GM21360 (cell line): ENCODE data around the gene VPS13A.
A peak's percentile ranks its signal among the peaks of the same experiment; 100 is the strongest.
"Not testable (repeated sequence)": the region's sequence is repeated elsewhere in the genome, so short reads cannot be mapped to it uniquely, and the experiment has no call there.

Source experiments
- ATAC-seq: cut with Tn5 transposase; IDR thresholded peaks from one replicate; pipeline ENCODE4 v1.9.1; 2021; ENCODE audit warnings: mild to moderate bottlenecking, moderate library complexity; ENCODE audit not compliant: unreplicated experiment

The VPS13A gene

GRCh38 chr9:77291714-77292113 is 114.4 kb downstream of the VPS13A start:
- no peak for ATAC-seq

GRCh38 chr9:77293949-77294348 is 116.6 kb downstream of the VPS13A start:
- no peak for ATAC-seq

GRCh38 chr9:77304543-77304942 is 127.2 kb downstream of the VPS13A start:
- ATAC-seq, result peak; percentile 62

GRCh38 chr9:77305622-77306400 is 128.5 kb downstream of the VPS13A start:
- no peak for ATAC-seq

GRCh38 chr9:77307166-77307565 is 129.8 kb downstream of the VPS13A start:
- ATAC-seq, result no peak

- no peak for ATAC-seq
These were observed 138.7 kb downstream of the VPS13A start for GRCh38 chr9:77316058-77316457.

- no peak for ATAC-seq
These were observed 147.7 kb downstream of the VPS13A start for GRCh38 chr9:77325058-77325457.

GRCh38 chr9:77328102-77328501 is 150.8 kb downstream of the VPS13A start:
- no peak for ATAC-seq

- no peak for ATAC-seq
These were observed 192.7 kb downstream of the VPS13A start for GRCh38 chr9:77370064-77370463.

GRCh38 chr9:77374266-77374665 is 196.9 kb downstream of the VPS13A start:
- ATAC-seq, result no peak

- no peak for ATAC-seq
These were observed 198.7 kb downstream of the VPS13A start for GRCh38 chr9:77375956-77376532.

GRCh38 chr9:77384406-77384805 is 207.1 kb downstream of the VPS13A start:
- ATAC-seq, result no peak

- ATAC-seq, result no peak
These were observed 208.9 kb downstream of the VPS13A start for GRCh38 chr9:77386187-77386586.

- ATAC-seq, result no peak
These were observed 214.5 kb downstream of the VPS13A start for GRCh38 chr9:77391834-77392233.

- no peak for ATAC-seq
These were observed 215.0 kb downstream of the VPS13A start for GRCh38 chr9:77392328-77392727.

- not testable (repeated sequence) for ATAC-seq
These were observed 221.2 kb downstream of the VPS13A start for GRCh38 chr9:77398581-77398980.

GRCh38 chr9:77399964-77400363 is 222.6 kb downstream of the VPS13A start:
- no peak for ATAC-seq

GRCh38 chr9:77402286-77402685 is 225.0 kb downstream of the VPS13A start:
- no peak for ATAC-seq

- ATAC-seq, result no peak
These were observed 225.9 kb downstream of the VPS13A start for GRCh38 chr9:77403239-77403638.

GRCh38 chr9:77408521-77408920 is 231.2 kb downstream of the VPS13A start:
- not testable (repeated sequence) for ATAC-seq

GRCh38 chr9:77417566-77417965 is 240.2 kb downstream of the VPS13A start:
- ATAC-seq, result no peak

GRCh38 chr9:77418226-77418625 is 240.9 kb downstream of the VPS13A start:
- no peak for ATAC-seq

- no peak for ATAC-seq
These were observed 243.3 kb downstream of the VPS13A start for GRCh38 chr9:77420641-77421040.
